GM12878 (cell line): Measurements from ENCODE around the gene ISCU. TPM values are rescaled to one million over a fixed set of nuclear protein-coding genes. Genes with fewer than 3 reads are reported as not detected.

ENCODE experiments used
- ATAC-seq: fragments of 200-7000 bp; cut with Tn5 transposase; 3 replicates; pipeline ENCODE4 v1.9.1; 2020; ENCODE audit warnings: mild to moderate bottlenecking, moderate library complexity
- BruUV-seq: library from RNA; stranded (reverse); fragments of 400-500 nt; replicated peaks from 2 replicates; lab custom pipeline; 2021; lab: Mats Ljungman, UMichigan
- CTCF ChIA-PET: fragments of 300-600 bp; sonication (Branson Sonifier 250); formaldehyde crosslinking; extraction: SDS; loops from one replicate; lab custom pipeline; 2021; ENCODE audit warnings: inconsistent platforms; lab: Yijun Ruan, JAX
- POLR2A ChIA-PET: fragments of 350-600 bp; formaldehyde crosslinking; extraction: SDS; loops from one replicate; lab custom pipeline; 2021; ENCODE audit warnings: inconsistent platforms; lab: Charles Lee
- RAD21 ChIA-PET: fragments of 300-600 bp; sonication (Branson Sonifier 250); formaldehyde crosslinking; loops from one replicate; lab custom pipeline; 2023; ENCODE audit warnings: antibody characterized with exemption; ENCODE audit not compliant: unreplicated experiment; lab: Charles Lee
- SMC1A ChIA-PET: fragments of 300-600 bp; sonication (Branson Sonifier 250); formaldehyde crosslinking; loops from one replicate; lab custom pipeline; 2023; ENCODE audit not compliant: unreplicated experiment, uncharacterized antibody; lab: Charles Lee
- DNase-seq: peaks from one replicate; pipeline ENCODE4 v3.0.0-alpha.2; 2011; ENCODE audit warnings: low read depth, low spot score
- FAIRE-seq: peaks from 3 replicates; lab custom pipeline; 2011; peaks lifted over from hg19 to GRCh38; lab: Jason Lieb, UNC
- H2AFZ ChIP-seq: 2 replicates; pipeline ENCODE4 v1.6.0; 2011; ENCODE audit warnings: low read depth, low read length, control low read depth; ENCODE audit not compliant: control insufficient read depth
- H3K27ac ChIP-seq: 2 replicates; pipeline ENCODE4 v1.5.1; 2011; ENCODE audit warnings: control low read depth; ENCODE audit not compliant: control insufficient read depth, insufficient read depth
- H3K27me3 ChIP-seq, 2 experiments: replicated peaks in 1 of 2; 2 replicates each; pipeline versions ENCODE4 v1.6.0 to v1.6.1; 2011; ENCODE audit warnings: low read length in 1 of 2; ENCODE audit not compliant: control insufficient read depth in 2 of 2, insufficient read depth in 2 of 2
- H3K36me3 ChIP-seq, 2 experiments: 2 replicates each; pipeline ENCODE4 v1.5.1; 2011; ENCODE audit warnings: low read length in 1 of 2; ENCODE audit not compliant: control insufficient read depth in 2 of 2, insufficient read depth in 2 of 2
- H3K4me1 ChIP-seq: 2 replicates; pipeline ENCODE4 v1.6.1; 2011; ENCODE audit warnings: mild to moderate bottlenecking, low read length, moderate library complexity, mixed read lengths; ENCODE audit not compliant: control insufficient read depth, insufficient read depth
- H3K4me2 ChIP-seq: 2 replicates; pipeline ENCODE4 v1.6.0; 2011; ENCODE audit warnings: control low read depth; ENCODE audit not compliant: control insufficient read depth, insufficient read depth
- H3K4me3 ChIP-seq: fragments of 200-600 bp; sonication (generic); 2 replicates; pipeline ENCODE4 v1.5.1; 2016
- H3K79me2 ChIP-seq: 2 replicates; pipeline ENCODE4 v1.6.0; 2011; ENCODE audit warnings: low read length; ENCODE audit not compliant: control insufficient read depth, insufficient read depth
- H3K9ac ChIP-seq: 2 replicates; pipeline ENCODE4 v1.8.0; 2011; ENCODE audit warnings: low read length, control low read depth, mixed read lengths; ENCODE audit not compliant: control insufficient read depth, insufficient read depth
- H3K9me3 ChIP-seq: replicated peaks from 3 replicates; pipeline ENCODE4 v1.5.1; 2011; ENCODE audit warnings: mild to moderate bottlenecking, low read length; ENCODE audit not compliant: control insufficient read depth, insufficient read depth
- H4K20me1 ChIP-seq: 2 replicates; pipeline ENCODE4 v1.6.0; 2011; ENCODE audit not compliant: control insufficient read depth, insufficient read depth
- CUX1 ChIP-seq: IDR thresholded peaks from 2 replicates; pipeline ENCODE4 v1.6.1; 2012; ENCODE audit warnings: improper control_type of control experiment, low read depth, low read length; ENCODE audit not compliant: insufficient replicate concordance
- DPF2 ChIP-seq: fragments of 450-650 bp; IDR thresholded peaks from 2 replicates; pipeline ENCODE4 v1.6.1; 2017; ENCODE audit warnings: mild to moderate bottlenecking
- ESRRA ChIP-seq: IDR thresholded peaks from 2 replicates; pipeline ENCODE4 v1.6.1; 2012; ENCODE audit warnings: mild to moderate bottlenecking, low read length, improper control_type of control experiment
- FOXM1 ChIP-seq: IDR thresholded peaks from 2 replicates; pipeline ENCODE4 v1.6.1; 2012; ENCODE audit warnings: low read depth, mild to moderate bottlenecking, inconsistent platforms, low read length, moderate library complexity
- KAT2A ChIP-seq: conservative IDR thresholded peaks from 2 replicates; pipeline ENCODE4 v1.6.1; 2011; ENCODE audit warnings: low read depth, low read length; ENCODE audit not compliant: control insufficient read depth
- MLLT1 ChIP-seq: fragments of 450-650 bp; IDR thresholded peaks from 2 replicates; pipeline ENCODE4 v1.6.1; 2016; ENCODE audit warnings: mild to moderate bottlenecking
- MYC ChIP-seq: IDR thresholded peaks from 2 replicates; pipeline ENCODE4 v1.6.1; 2011; ENCODE audit warnings: mild to moderate bottlenecking, low read length, moderate library complexity, inconsistent platforms; ENCODE audit not compliant: insufficient read depth, insufficient replicate concordance, insufficient read length, severe bottlenecking
- RCOR1 ChIP-seq: conservative IDR thresholded peaks from 2 replicates; pipeline ENCODE4 v1.6.1; 2012; ENCODE audit warnings: low read depth, low read length, improper control_type of control experiment
- TCF7 ChIP-seq: IDR thresholded peaks from 2 replicates; pipeline ENCODE4 v1.6.1; 2014; ENCODE audit warnings: antibody characterized with exemption, borderline replicate concordance
- ZBTB33 ChIP-seq: fragments of 450-650 bp; IDR thresholded peaks from 2 replicates; pipeline ENCODE4 v1.6.1; 2017; ENCODE audit warnings: mild to moderate bottlenecking
- ZBTB4 ChIP-seq: fragments of 450-650 bp; formaldehyde crosslinking; IDR thresholded peaks from 2 replicates; pipeline ENCODE4 v1.4.0; 2022; ENCODE audit warnings: mild to moderate bottlenecking, moderate library complexity
- ZNF207 ChIP-seq: fragments of 450-650 bp; IDR thresholded peaks from 2 replicates; pipeline ENCODE4 v1.6.1; 2014; ENCODE audit warnings: antibody characterized with exemption, mild to moderate bottlenecking, borderline replicate concordance
- ZNF274 ChIP-seq: IDR thresholded peaks from one replicate; pipeline ENCODE4 v1.8.0; 2011; ENCODE audit not compliant: insufficient read length, insufficient read depth
- WGBS: methylation state at CpG from one replicate; pipeline ENCODE4 v1.1.6; 2016; ENCODE audit warnings: low lambda C conversion rate; ENCODE audit not compliant: insufficient replicate concordance, insufficient coverage; ENCODE audit errors: missing lambda C conversion rate; 5-methylcytosine and 5-hydroxymethylcytosine counted together
- in situ Hi-C: fragments of 300-500 bp; cut with MboI; formaldehyde crosslinking; loops from 9 replicates; pipeline ENCODE4 v1.14.3; 2018; ENCODE audit warnings: mixed read lengths
- intact Hi-C: fragments of 100-400 bp; cut with micrococcal nuclease; formaldehyde crosslinking; loops from one replicate; pipeline ENCODE4 v1.14.2; 2022; ENCODE audit not compliant: unreplicated experiment
- polyA plus RNA-seq, 11 experiments: library from polyadenylated mRNA; depleted of rRNA in 4 of 11; unstranded in 6 of 11; stranded (reverse) in 5 of 11; fragments of >200 nt; fragmentation: Nextera tagmentation in 4 of 11; fragmentation: Illumina TruSeq in 1 of 11; extraction: Ambion mirVana in 4 of 11; extraction: Trizol in 1 of 11; gene quantifications; 1 replicate in 1 of 11; 2 replicates in 10 of 11; pipeline versions ENCODE4 v1.2.1 to v1.2.3, GENCODE V29; 2011 to 2016; ENCODE audit warnings: inconsistent platforms in 2 of 11, missing spikeins in 2 of 11, low read depth in 1 of 11
- total RNA-seq, 4 experiments: library from RNA; depleted of rRNA in 3 of 4; stranded (reverse); fragments of >200 nt in 3 of 4; fragmentation: Illumina TruSeq in 1 of 4; extraction: Trizol in 1 of 4; gene quantifications; 2 replicates each; pipeline versions ENCODE4 v1.2.1 to v1.2.3, GENCODE V29; 2013 to 2021

Gene ISCU
- total and polyA plus RNA-seq, 10 of the 15 experiments (the other 5 are each of a cell fraction or from before 2014, with no cell fraction given) = 32.8 to 260 (median 127) TPM

- Histone ChIP-seq H3K4me3 (no peak overlapping the region), H3K4me1 (no peaks in the 10 kb centered on the region; the same call in 1 of the 2 replicates), H3K9me3 (no peaks in the 10 kb centered on the region), H3K79me2 (no peaks in the 10 kb centered on the region), H3K9ac (no peak overlapping the region), H4K20me1 (no peaks in the 10 kb centered on the region), H2AFZ (no peak overlapping the region), H3K36me3 (no peaks in the 10 kb centered on the region), H3K27me3 (no peaks in the 10 kb centered on the region), H3K27ac (no peak overlapping the region), H3K4me2 (no peak overlapping the region)
- no TSS peak for BruUV-seq
- ATAC-seq (no peak), FAIRE-seq (no peak), DNase-seq (no peak)
- intact Hi-C loops = no loop called here
- POLR2A ChIA-PET = no interaction called here
- WGBS = 35% methylated on average over 7 of the region's 7 CpGs
- CTCF ChIA-PET = interaction anchor here (1.4 kb wide), 1 partner anchor 14 kb away, joined by 3 read pairs; no protein-coding TSS in a partner anchor
- in situ Hi-C loops = no loop called here
- SMC1A ChIA-PET = no interaction called here
- RAD21 ChIA-PET = no interaction called here
- TF ChIP-seq MLLT1 = no peak
- TF ChIP-seq CUX1 = no peak
- TF ChIP-seq ZNF207 = no peak
- TF ChIP-seq KAT2A = no peak
- no peak for TF ChIP-seq ZBTB33
- no peak for TF ChIP-seq DPF2
- TF ChIP-seq ESRRA = no peak
- no peak for TF ChIP-seq FOXM1
- no peak for TF ChIP-seq ZBTB4 (CRISPR knock-in tag)
- no peak for TF ChIP-seq ZNF274
- TF ChIP-seq MYC = no peak
- no peak for TF ChIP-seq TCF7
- TF ChIP-seq RCOR1 = no peak
Observed at GRCh38 chr12:108589840-108590229, 27.4 kb downstream of the ISCU start.
